A549 (cell line): Measurements from ENCODE around the gene ZBTB48. TPM values are rescaled to one million over a fixed set of nuclear protein-coding genes. Genes with fewer than 3 reads are reported as not detected.

ENCODE experiments used
- ATAC-seq, 2 experiments: fragments of 200-7000 bp in 1 of 2; fragments of >200 bp in 1 of 2; cut with Nextera tagmentation in 1 of 2; cut with Tn5 transposase in 1 of 2; 3 replicates each; pipeline versions ENCODE4 v1.8.0 to v1.9.1; 2018 to 2020; ENCODE audit warnings: mild to moderate bottlenecking in 1 of 2, moderate library complexity in 1 of 2
- CTCF ChIA-PET: fragments of 300-600 bp; sonication (Branson Sonifier 250); formaldehyde crosslinking; extraction: SDS; loops from one replicate; lab custom pipeline; 2021; ENCODE audit warnings: antibody characterized with exemption, inconsistent platforms; lab: Yijun Ruan, JAX
- POLR2A ChIA-PET: fragments of 350-600 bp; formaldehyde crosslinking; extraction: SDS; loops from one replicate; lab custom pipeline; 2021; ENCODE audit warnings: antibody characterized with exemption, inconsistent platforms; lab: Yijun Ruan, JAX
- DNase-seq, 2 experiments: peaks; one replicate each; pipeline versions ENCODE4 v3.0.0 to v3.0.0-alpha.2; 2011 to 2016; ENCODE audit warnings: low read depth in 1 of 2, low spot score in 1 of 2
- FAIRE-seq: peaks from 2 replicates; lab custom pipeline; 2011; peaks lifted over from hg19 to GRCh38; lab: Jason Lieb, UNC
- H3K27ac ChIP-seq, 2 experiments: fragments of >200 bp; sonication (Bioruptor Twin); formaldehyde crosslinking; 3 replicates each; pipeline ENCODE4 v1.5.1; 2016 to 2017
- H3K4me1 ChIP-seq: fragments of >200 bp; sonication (Bioruptor Twin); formaldehyde crosslinking; 3 replicates; pipeline ENCODE4 v1.6.1; 2016
- H3K4me2 ChIP-seq: fragments of >200 bp; sonication (Bioruptor Twin); formaldehyde crosslinking; 3 replicates; pipeline ENCODE4 v1.6.1; 2016
- H3K4me3 ChIP-seq: fragments of >200 bp; sonication (Bioruptor Twin); formaldehyde crosslinking; 3 replicates; pipeline ENCODE4 v1.5.1; 2016
- H3K9me3 ChIP-seq: fragments of >200 bp; sonication (Bioruptor Twin); formaldehyde crosslinking; 3 replicates; pipeline ENCODE4 v1.6.1; 2016
- CHD4 ChIP-seq: fragments of 200-600 bp; sonication (generic); IDR thresholded peaks from 2 replicates; pipeline ENCODE4 v1.6.1; 2016; ENCODE audit warnings: antibody characterized with exemption, mild to moderate bottlenecking, borderline replicate concordance
- EHF ChIP-seq: fragments of 250-450 bp; sonication (Bioruptor Pico); IDR thresholded peaks from 2 replicates; pipeline ENCODE4 v1.5.0; 2020; ENCODE audit warnings: mild to moderate bottlenecking
- EP300 ChIP-seq, 2 experiments: fragments of >200 bp; sonication (Bioruptor Twin); formaldehyde crosslinking; IDR thresholded peaks; 2 replicates in 1 of 2; 3 replicates in 1 of 2; pipeline ENCODE4 v1.6.1; 2016 to 2017
- FOSB ChIP-seq: fragments of 250-450 bp; sonication (Bioruptor Pico); IDR thresholded peaks from 2 replicates; pipeline ENCODE4 v1.5.0; 2020; ENCODE audit warnings: mild to moderate bottlenecking, moderate library complexity
- FOSL2 ChIP-seq, 2 experiments: fragments of 450-650 bp in 1 of 2; fragments of >200 bp in 1 of 2; sonication (Bioruptor Twin) in 1 of 2; formaldehyde crosslinking; IDR thresholded peaks; 2 replicates each; pipeline versions ENCODE4 v1.5.0 to v1.6.1; 2016 to 2020; ENCODE audit warnings: mild to moderate bottlenecking in 1 of 2, moderate library complexity in 1 of 2
- FOXS1 ChIP-seq: fragments of 250-450 bp; sonication (Bioruptor Pico); IDR thresholded peaks from 2 replicates; pipeline ENCODE4 v1.5.0; 2020; ENCODE audit warnings: mild to moderate bottlenecking, moderate library complexity
- GATA3 ChIP-seq: IDR thresholded peaks from 2 replicates; pipeline ENCODE4 v1.6.1; 2012; ENCODE audit warnings: borderline replicate concordance
- HDAC2 ChIP-seq: fragments of 200-600 bp; sonication (generic); IDR thresholded peaks from 2 replicates; pipeline ENCODE4 v1.6.1; 2016
- HEYL ChIP-seq: fragments of 250-450 bp; sonication (Bioruptor Pico); IDR thresholded peaks from 2 replicates; pipeline ENCODE4 v1.8.0; 2021; ENCODE audit warnings: mild to moderate bottlenecking, moderate library complexity
- HOXB13 ChIP-seq: fragments of 250-450 bp; sonication (Bioruptor Pico); IDR thresholded peaks from 2 replicates; pipeline ENCODE4 v1.5.0; 2020; ENCODE audit warnings: low read depth, mild to moderate bottlenecking, moderate library complexity
- HOXB5 ChIP-seq: fragments of 250-450 bp; sonication (Bioruptor Pico); IDR thresholded peaks from 2 replicates; pipeline ENCODE4 v1.5.0; 2020; ENCODE audit warnings: mild to moderate bottlenecking, moderate library complexity
- JUN ChIP-seq, 2 experiments: fragments of >200 bp; sonication (Bioruptor Twin); formaldehyde crosslinking; IDR thresholded peaks; 2 replicates in 1 of 2; 3 replicates in 1 of 2; pipeline ENCODE4 v1.6.1; 2016 to 2017
- JUNB ChIP-seq: fragments of >200 bp; sonication (Bioruptor Twin); formaldehyde crosslinking; IDR thresholded peaks from 2 replicates; pipeline ENCODE4 v1.6.1; 2016
- MYC ChIP-seq: IDR thresholded peaks from 2 replicates; pipeline ENCODE4 v1.6.1; 2012; ENCODE audit warnings: mild to moderate bottlenecking, inconsistent platforms, low read length, improper control_type of control experiment, borderline replicate concordance
- POLR2A ChIP-seq: IDR thresholded peaks from 2 replicates; pipeline ENCODE4 v1.6.1; 2012; ENCODE audit warnings: mild to moderate bottlenecking, low read length
- RARB ChIP-seq: fragments of 250-450 bp; sonication (Bioruptor Pico); IDR thresholded peaks from 2 replicates; pipeline ENCODE4 v1.8.0; 2021; ENCODE audit warnings: mild to moderate bottlenecking, moderate library complexity
- RNF2 ChIP-seq: fragments of 200-600 bp; sonication (generic); IDR thresholded peaks from 2 replicates; pipeline ENCODE4 v1.6.1; 2016; ENCODE audit warnings: low read depth, mild to moderate bottlenecking, antibody characterized with exemption, moderate library complexity, borderline replicate concordance
- SREBF2 ChIP-seq: fragments of 450-650 bp; IDR thresholded peaks from 2 replicates; pipeline ENCODE4 v1.6.1; 2014; ENCODE audit warnings: mild to moderate bottlenecking, moderate library complexity
- ZSCAN20 ChIP-seq: fragments of 250-450 bp; sonication (Bioruptor Pico); IDR thresholded peaks from 2 replicates; pipeline ENCODE4 v1.8.0; 2022; ENCODE audit warnings: mild to moderate bottlenecking, moderate library complexity
- WGBS: methylation state at CpG from one replicate; pipeline ENCODE4 v1.1.6; 2017; ENCODE audit errors: missing lambda C conversion rate; 5-methylcytosine and 5-hydroxymethylcytosine counted together
- polyA plus RNA-seq, 4 experiments: library from polyadenylated mRNA; depleted of rRNA in 3 of 4; stranded (reverse); fragments of >200 nt; fragmentation: RNase III in 1 of 4; extraction: RNeasy Plus Mini Kit Qiagen cat#74134 plus additional on column Dnase treatment in 1 of 4; gene quantifications; 2 replicates in 3 of 4; 3 replicates in 1 of 4; pipeline ENCODE4 v1.2.3, GENCODE V29; 2011 to 2017
- TF ChIP-seq, protein P1 (sequence below): fragments of >200 bp; sonication (Bioruptor Twin); formaldehyde crosslinking; IDR thresholded peaks from 3 replicates; pipeline ENCODE4 v1.6.1; 2016
- TF ChIP-seq, protein P2 (sequence below): IDR thresholded peaks from 2 replicates; pipeline ENCODE4 v1.6.1; 2012; ENCODE audit warnings: low read depth, borderline replicate concordance
- TF ChIP-seq, protein P3 (sequence below): fragments of 450-650 bp; IDR thresholded peaks from 2 replicates; pipeline ENCODE4 v1.6.1; 2014; ENCODE audit warnings: antibody characterized with exemption
- TF ChIP-seq, protein P4 (sequence below): fragments of >200 bp; sonication (Bioruptor Twin); formaldehyde crosslinking; IDR thresholded peaks from 2 replicates; pipeline ENCODE4 v1.6.1; 2016
- TF ChIP-seq, protein P5 (sequence below): IDR thresholded peaks from 2 replicates; pipeline ENCODE4 v1.6.1; 2012

The ZBTB48 gene
- polyA plus RNA-seq, 2 of the 4 experiments (the other 2 are of a cell fraction): 8.0 to 13.1 TPM

DNA sequence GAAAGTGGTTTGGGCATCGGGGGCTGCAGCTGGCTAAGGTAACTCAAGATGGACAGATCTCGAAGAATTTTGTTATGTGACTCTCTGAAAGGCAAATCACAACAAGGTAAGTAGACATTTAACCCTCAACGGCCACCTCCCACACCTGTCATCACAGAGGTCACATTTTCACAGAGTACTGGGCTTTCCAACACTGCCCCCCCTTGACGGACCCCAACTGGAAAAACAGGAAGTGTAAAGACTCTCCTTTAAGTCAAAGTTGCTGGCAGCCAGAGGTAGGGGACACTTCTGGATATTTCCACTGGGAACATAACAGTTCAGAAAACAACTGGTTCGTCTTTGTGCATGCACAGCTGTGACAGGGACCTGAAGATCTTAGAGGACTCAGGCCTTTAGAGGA is 47.8 kb upstream of the ZBTB48 start:
- no peaks in the 10 kb centered on the region for H3K9me3 ChIP-seq
- no peak for TF ChIP-seq CHD4
- TF ChIP-seq, all 56 proteins: peak for 0
- no peak for FAIRE-seq
- WGBS: 87% methylated on average over 5 of the region's 5 CpGs
- H3K27ac ChIP-seq: no peak overlapping the region
- H3K4me1 ChIP-seq: no peaks in the 10 kb centered on the region
- H3K4me2 ChIP-seq: no peak overlapping the region
- ChIA-PET CTCF (no interaction called here), POLR2A (no interaction called here)
- no peak overlapping the region for H3K4me3 ChIP-seq
- no peak for ATAC-seq
- no peak for DNase-seq

DNA sequence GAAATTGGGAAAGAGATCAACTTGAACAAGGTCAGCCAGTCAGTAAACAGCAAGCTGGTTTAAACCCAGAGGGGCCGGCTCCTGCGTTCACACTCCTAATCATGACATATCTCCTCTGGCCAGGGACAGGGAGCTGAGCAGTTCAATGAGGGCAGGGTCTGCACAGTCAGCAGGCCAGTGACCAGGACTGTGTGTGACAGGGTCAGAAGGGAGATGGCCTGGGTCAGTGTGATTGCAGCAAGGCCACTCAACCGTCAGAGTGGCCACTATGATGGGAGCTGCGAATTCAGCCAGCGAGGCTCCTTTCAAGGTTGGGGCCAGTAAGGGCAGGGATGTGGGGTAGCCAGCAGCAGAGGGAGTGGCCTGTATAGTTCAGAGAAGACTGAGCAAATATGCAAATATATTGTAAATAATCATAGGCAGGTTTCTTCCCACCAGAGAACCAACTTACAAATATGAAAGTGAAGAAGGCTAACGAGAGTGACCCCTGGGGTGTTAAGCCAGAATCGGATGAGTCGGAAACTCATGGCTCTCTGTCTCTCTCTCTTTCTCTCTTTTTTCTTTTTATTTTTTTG is 45.5 kb upstream of the ZBTB48 start:
- H3K27ac ChIP-seq: no peak overlapping the region
- no peak for DNase-seq
- ChIA-PET POLR2A (no interaction called here), CTCF (interaction anchor here (0.7 to 1.6 kb wide), 3 partner anchors 10 to 41 kb away, joined by 3 to 7 read pairs (median 5); no protein-coding TSS in a partner anchor)
- H3K9me3 ChIP-seq: no peaks in the 10 kb centered on the region
- FAIRE-seq: no peak
- H3K4me2 ChIP-seq: no peak overlapping the region
- TF ChIP-seq JUN (IDR thresholded peaks at IDR 0.05) (no peak), HDAC2 (no peak), HOXB5 (CRISPR knock-in tag) (no peak), GATA3 (no peak), RNF2 (no peak)
- TF ChIP-seq, protein P1, sequence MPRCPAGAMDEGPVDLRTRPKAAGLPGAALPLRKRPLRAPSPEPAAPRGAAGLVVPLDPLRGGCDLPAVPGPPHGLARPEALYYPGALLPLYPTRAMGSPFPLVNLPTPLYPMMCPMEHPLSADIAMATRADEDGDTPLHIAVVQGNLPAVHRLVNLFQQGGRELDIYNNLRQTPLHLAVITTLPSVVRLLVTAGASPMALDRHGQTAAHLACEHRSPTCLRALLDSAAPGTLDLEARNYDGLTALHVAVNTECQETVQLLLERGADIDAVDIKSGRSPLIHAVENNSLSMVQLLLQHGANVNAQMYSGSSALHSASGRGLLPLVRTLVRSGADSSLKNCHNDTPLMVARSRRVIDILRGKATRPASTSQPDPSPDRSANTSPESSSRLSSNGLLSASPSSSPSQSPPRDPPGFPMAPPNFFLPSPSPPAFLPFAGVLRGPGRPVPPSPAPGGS: no peak
- TF ChIP-seq, protein P2, sequence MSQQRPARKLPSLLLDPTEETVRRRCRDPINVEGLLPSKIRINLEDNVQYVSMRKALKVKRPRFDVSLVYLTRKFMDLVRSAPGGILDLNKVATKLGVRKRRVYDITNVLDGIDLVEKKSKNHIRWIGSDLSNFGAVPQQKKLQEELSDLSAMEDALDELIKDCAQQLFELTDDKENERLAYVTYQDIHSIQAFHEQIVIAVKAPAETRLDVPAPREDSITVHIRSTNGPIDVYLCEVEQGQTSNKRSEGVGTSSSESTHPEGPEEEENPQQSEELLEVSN: no peak
- 94% methylated on average over 8 of the region's 8 CpGs for WGBS
- no peak for ATAC-seq
- H3K4me3 ChIP-seq: no peak overlapping the region
- H3K4me1 ChIP-seq: no peaks in the 10 kb centered on the region

DNA sequence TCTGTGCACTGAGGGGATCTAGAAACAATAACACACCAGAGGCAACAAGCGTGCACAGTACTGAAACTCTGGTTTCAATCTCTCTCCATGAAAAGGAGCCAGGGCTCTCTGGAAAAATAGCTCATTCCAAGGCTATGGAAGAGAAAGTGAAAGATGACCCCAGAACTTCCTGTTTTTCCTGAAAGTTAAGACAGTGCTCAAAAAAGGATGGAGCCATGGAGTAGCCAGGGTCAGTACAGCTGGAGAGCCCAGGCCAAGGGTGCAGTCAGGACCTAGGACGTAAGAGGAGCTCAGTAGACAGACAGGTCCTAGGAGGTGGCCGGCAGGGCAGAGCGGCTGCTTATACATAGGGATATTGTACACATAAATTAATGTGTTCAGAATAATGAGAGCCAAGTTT is 44.6 kb upstream of the ZBTB48 start:
- ATAC-seq (no peak), FAIRE-seq (no peak), DNase-seq (no peak)
- H3K4me3 ChIP-seq: no peak overlapping the region
- TF ChIP-seq JUNB: no peak
- 98% methylated on average over 4 of the region's 4 CpGs for WGBS
- POLR2A ChIA-PET: interaction anchor here (0.7 kb wide), 1 partner anchor 67 kb away, joined by 3 read pairs; no protein-coding TSS in a partner anchor
- no peaks in the 10 kb centered on the region for H3K4me1 ChIP-seq
- H3K27ac ChIP-seq: no peak overlapping the region
- H3K9me3 ChIP-seq: no peaks in the 10 kb centered on the region
- H3K4me2 ChIP-seq: no peak overlapping the region
- CTCF ChIA-PET: interaction anchor here (0.7 to 1.7 kb wide), 4 partner anchors 11 to 59 kb away, joined by 3 to 7 read pairs (median 4); no protein-coding TSS in a partner anchor

DNA sequence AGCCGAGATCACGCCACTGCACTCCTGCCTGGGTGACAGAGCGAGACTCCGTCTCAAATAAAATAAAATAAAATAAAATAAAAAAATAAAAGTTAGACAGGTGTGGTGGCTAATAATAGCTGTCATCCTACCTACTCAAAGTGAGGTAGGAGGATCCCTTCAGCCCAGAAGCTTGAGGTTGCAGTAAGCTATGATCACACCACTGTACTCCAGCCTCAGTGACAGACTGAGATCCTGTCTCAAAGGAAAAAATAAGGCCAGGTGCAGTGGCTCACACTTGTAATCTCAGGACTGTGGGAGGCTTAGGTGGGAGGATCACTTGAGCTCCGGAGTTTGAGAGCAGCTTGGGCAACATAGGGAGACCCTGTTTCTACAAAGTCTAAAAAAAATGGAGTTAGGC is 43.5 kb upstream of the ZBTB48 start:
- ChIA-PET CTCF (interaction anchor here (1.1 to 1.7 kb wide), 4 partner anchors 11 to 50 kb away, joined by 3 to 5 read pairs (median 3); no protein-coding TSS in a partner anchor), POLR2A (no interaction called here)
- Histone ChIP-seq H3K9me3 (no peaks in the 10 kb centered on the region), H3K4me2 (no peak overlapping the region), H3K4me1 (no peaks in the 10 kb centered on the region), H3K27ac (no peak overlapping the region)
- FAIRE-seq (no peak), ATAC-seq (no peak)
- TF ChIP-seq SREBF2 (no peak), EHF (CRISPR knock-in tag) (no peak), GATA3 (no peak), MYC (no peak), FOSL2 (IDR thresholded peaks at IDR 0.05) (no peak), FOSL2 (CRISPR knock-in tag; IDR thresholded peaks at IDR 0.05) (no peak), FOSB (CRISPR knock-in tag) (no peak), HOXB5 (CRISPR knock-in tag) (no peak), JUNB (no peak), HEYL (no peak), EP300 (IDR thresholded peaks at IDR 0.05) (no peak), HOXB13 (CRISPR knock-in tag) (no peak), RARB (CRISPR knock-in tag) (no peak), ZSCAN20 (CRISPR knock-in tag) (no peak), FOXS1 (CRISPR knock-in tag) (no peak), POLR2A (no peak)
- TF ChIP-seq, protein P3, sequence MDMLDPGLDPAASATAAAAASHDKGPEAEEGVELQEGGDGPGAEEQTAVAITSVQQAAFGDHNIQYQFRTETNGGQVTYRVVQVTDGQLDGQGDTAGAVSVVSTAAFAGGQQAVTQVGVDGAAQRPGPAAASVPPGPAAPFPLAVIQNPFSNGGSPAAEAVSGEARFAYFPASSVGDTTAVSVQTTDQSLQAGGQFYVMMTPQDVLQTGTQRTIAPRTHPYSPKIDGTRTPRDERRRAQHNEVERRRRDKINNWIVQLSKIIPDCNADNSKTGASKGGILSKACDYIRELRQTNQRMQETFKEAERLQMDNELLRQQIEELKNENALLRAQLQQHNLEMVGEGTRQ: no peak
- TF ChIP-seq, protein P4, sequence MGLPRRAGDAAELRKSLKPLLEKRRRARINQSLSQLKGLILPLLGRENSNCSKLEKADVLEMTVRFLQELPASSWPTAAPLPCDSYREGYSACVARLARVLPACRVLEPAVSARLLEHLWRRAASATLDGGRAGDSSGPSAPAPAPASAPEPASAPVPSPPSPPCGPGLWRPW: no peak
- TF ChIP-seq, protein P1: no peak
- TF ChIP-seq, protein P5, sequence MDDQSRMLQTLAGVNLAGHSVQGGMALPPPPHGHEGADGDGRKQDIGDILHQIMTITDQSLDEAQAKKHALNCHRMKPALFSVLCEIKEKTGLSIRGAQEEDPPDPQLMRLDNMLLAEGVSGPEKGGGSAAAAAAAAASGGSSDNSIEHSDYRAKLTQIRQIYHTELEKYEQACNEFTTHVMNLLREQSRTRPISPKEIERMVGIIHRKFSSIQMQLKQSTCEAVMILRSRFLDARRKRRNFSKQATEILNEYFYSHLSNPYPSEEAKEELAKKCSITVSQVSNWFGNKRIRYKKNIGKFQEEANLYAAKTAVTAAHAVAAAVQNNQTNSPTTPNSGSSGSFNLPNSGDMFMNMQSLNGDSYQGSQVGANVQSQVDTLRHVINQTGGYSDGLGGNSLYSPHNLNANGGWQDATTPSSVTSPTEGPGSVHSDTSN: no peak
- TF ChIP-seq, all 56 proteins: peak for 0
- DNase-seq: no peak
- H3K4me3 ChIP-seq: no peak overlapping the region
- 98% methylated on average over 4 of the region's 5 CpGs for WGBS
